IMR-90 (cell line): Measurements from ENCODE around the gene NSUN5. TPM values are rescaled to one million over a fixed set of nuclear protein-coding genes. Genes with fewer than 3 reads are reported as not detected.

Source experiments
- ATAC-seq: fragments of 200-7000 bp; cut with Tn5 transposase; 2 replicates; pipeline ENCODE4 v1.9.1; 2020; ENCODE audit warnings: low read depth, mild to moderate bottlenecking, moderate library complexity
- BruUV-seq: library from RNA; stranded (reverse); fragments of 400-500 nt; replicated peaks from 2 replicates; lab custom pipeline; 2021; lab: Mats Ljungman, UMichigan
- CTCF ChIA-PET: fragments of 300-600 bp; formaldehyde crosslinking; extraction: SDS; loops from one replicate; lab custom pipeline; 2021; ENCODE audit warnings: antibody characterized with exemption; lab: Yijun Ruan, JAX
- POLR2A ChIA-PET: fragments of 300-600 bp; sonication (Branson Sonifier 250); formaldehyde crosslinking; loops from one replicate; lab custom pipeline; 2022; ENCODE audit warnings: antibody characterized with exemption; ENCODE audit not compliant: unreplicated experiment; lab: Charles Lee
- DNase-seq: peaks from one replicate; pipeline ENCODE4 v3.0.0; 2013
- H2AFZ ChIP-seq: replicated peaks from 2 replicates; pipeline ENCODE3; 2013; ENCODE audit warnings: low read length, mild to moderate bottlenecking; ENCODE audit not compliant: poor library complexity
- H2AK5ac ChIP-seq: 2 replicates; pipeline ENCODE4 v1.6.1; 2013; ENCODE audit warnings: low read depth, low read length, inconsistent platforms
- H2AK9ac ChIP-seq: replicated peaks from 2 replicates; pipeline ENCODE3; 2013; ENCODE audit warnings: mild to moderate bottlenecking, low read depth, low read length, moderate library complexity; ENCODE audit not compliant: poor library complexity
- H2BK120ac ChIP-seq: 2 replicates; pipeline ENCODE4 v1.6.1; 2013; ENCODE audit warnings: low read depth, low read length, inconsistent platforms
- H2BK15ac ChIP-seq: 3 replicates; pipeline ENCODE4 v1.6.1; 2013; ENCODE audit warnings: low read depth, low read length, inconsistent platforms
- H2BK20ac ChIP-seq: 2 replicates; pipeline ENCODE4 v1.6.1; 2013; ENCODE audit warnings: low read depth, mild to moderate bottlenecking, inconsistent platforms, low read length, moderate library complexity
- H2BK5ac ChIP-seq: 2 replicates; pipeline ENCODE4 v1.6.1; 2013; ENCODE audit warnings: mild to moderate bottlenecking, low read depth, low read length, inconsistent platforms; ENCODE audit not compliant: poor library complexity, severe bottlenecking
- H3K14ac ChIP-seq: replicated peaks from 2 replicates; pipeline ENCODE4 v1.6.1; 2013; ENCODE audit warnings: low read depth, low read length, inconsistent platforms
- H3K18ac ChIP-seq: 2 replicates; pipeline ENCODE4 v1.6.1; 2013; ENCODE audit warnings: low read depth, low read length, control low read depth
- H3K23ac ChIP-seq: 2 replicates; pipeline ENCODE4 v1.6.1; 2013; ENCODE audit warnings: low read depth, low read length, inconsistent platforms
- H3K27ac ChIP-seq: 2 replicates; pipeline ENCODE4 v1.5.1; 2013; ENCODE audit warnings: mild to moderate bottlenecking, control low read depth, low read length; ENCODE audit not compliant: insufficient read depth
- H3K27me3 ChIP-seq: 2 replicates; pipeline ENCODE4 v1.6.1; 2013; ENCODE audit warnings: low read length; ENCODE audit not compliant: control insufficient read depth, insufficient read depth
- H3K36me3 ChIP-seq: 2 replicates; pipeline ENCODE4 v1.6.1; 2013; ENCODE audit warnings: low read length, mixed read lengths; ENCODE audit not compliant: control insufficient read depth, insufficient read depth
- H3K4ac ChIP-seq: 2 replicates; pipeline ENCODE4 v1.6.1; 2013; ENCODE audit warnings: low read depth, low read length, inconsistent platforms
- H3K4me1 ChIP-seq: 2 replicates; pipeline ENCODE4 v1.6.1; 2013; ENCODE audit warnings: low read length, mixed read lengths; ENCODE audit not compliant: control insufficient read depth, insufficient read depth
- H3K4me2 ChIP-seq: 2 replicates; pipeline ENCODE4 v1.6.1; 2013; ENCODE audit warnings: low read depth, mild to moderate bottlenecking, control low read depth, low read length, moderate library complexity
- H3K4me3 ChIP-seq: 2 replicates; pipeline ENCODE4 v1.5.1; 2013; ENCODE audit warnings: low read depth, mild to moderate bottlenecking, control low read depth, low read length, moderate library complexity; ENCODE audit not compliant: insufficient read depth
- H3K56ac ChIP-seq: 2 replicates; pipeline ENCODE4 v1.6.1; 2013; ENCODE audit warnings: low read length, inconsistent platforms; ENCODE audit not compliant: insufficient read depth; ENCODE audit errors: extremely low read depth
- H3K79me1 ChIP-seq, 2 experiments: 2 replicates each; pipeline ENCODE4 v1.6.1; 2013; ENCODE audit warnings: low read length in 2 of 2, inconsistent platforms in 1 of 2, low read depth in 1 of 2
- H3K9ac ChIP-seq: 2 replicates; pipeline ENCODE4 v1.6.1; 2013; ENCODE audit warnings: low read depth, low read length, control low read depth
- H3K9me1 ChIP-seq: 2 replicates; pipeline ENCODE4 v1.6.1; 2013; ENCODE audit warnings: low read length, inconsistent platforms; ENCODE audit not compliant: insufficient read depth
- H3K9me3 ChIP-seq: 2 replicates; pipeline ENCODE4 v1.6.1; 2013; ENCODE audit warnings: low read length; ENCODE audit not compliant: control insufficient read depth, insufficient read depth
- H4K20me1 ChIP-seq: 2 replicates; pipeline ENCODE4 v1.6.1; 2013; ENCODE audit warnings: low read length, inconsistent platforms; ENCODE audit not compliant: insufficient read depth
- H4K5ac ChIP-seq: 2 replicates; pipeline ENCODE4 v1.6.1; 2013; ENCODE audit warnings: mild to moderate bottlenecking, low read depth, low read length, control low read depth
- H4K8ac ChIP-seq, 2 experiments: 2 replicates each; pipeline ENCODE4 v1.6.1; 2013; ENCODE audit warnings: low read depth in 2 of 2, low read length in 2 of 2, control low read depth in 1 of 2, inconsistent platforms in 1 of 2
- H4K91ac ChIP-seq: 2 replicates; pipeline ENCODE4 v1.6.1; 2013; ENCODE audit warnings: low read depth, low read length, inconsistent platforms; ENCODE audit not compliant: insufficient read depth
- CHD1 ChIP-seq: IDR thresholded peaks from 2 replicates; pipeline ENCODE4 v1.6.1; 2012; ENCODE audit warnings: low read depth, low read length, improper control_type of control experiment
- SMC3 ChIP-seq: fragments of 150-350 bp; IDR thresholded peaks from 2 replicates; pipeline ENCODE4 v1.6.1; 2016; ENCODE audit warnings: low read depth, mild to moderate bottlenecking, antibody characterized with exemption, low read length, moderate library complexity
- WGBS, 2 experiments: methylation state at CpG; one replicate each; pipeline versions ENCODE4 v1.1.5 to v1.1.7; 2013; ENCODE audit warnings: missing lambda C conversion rate in 2 of 2; ENCODE audit not compliant: insufficient read length in 1 of 2; ENCODE audit errors: extremely low coverage in 2 of 2; 5-methylcytosine and 5-hydroxymethylcytosine counted together
- dilution Hi-C: fragments of 300-500 bp; cut with HindIII; formaldehyde crosslinking; loops from one replicate; pipeline ENCODE4 v1.14.3; 2018; ENCODE audit warnings: low sequenced_read_pairs; ENCODE audit not compliant: unreplicated experiment
- in situ Hi-C: fragments of 300-500 bp; cut with MboI; formaldehyde crosslinking; loops from 3 replicates; pipeline ENCODE4 v1.14.3; 2019; ENCODE audit warnings: low sequenced_read_pairs, inconsistent platforms, mixed read lengths
- intact Hi-C: fragments of 100-400 bp; cut with micrococcal nuclease; formaldehyde crosslinking; loops from 2 replicates; pipeline ENCODE4 v1.10.0; 2022
- polyA plus RNA-seq, 3 experiments: library from polyadenylated mRNA; depleted of rRNA; stranded (reverse); fragments of >200 nt; gene quantifications; 2 replicates each; pipeline ENCODE4 v1.2.3, GENCODE V29; 2012; ENCODE audit warnings: low replicate concordance in 1 of 3
- total RNA-seq: library from RNA; depleted of rRNA; stranded (reverse); fragments of >200 nt; gene quantifications from 2 replicates; pipeline ENCODE4 v1.2.3, GENCODE V29; 2012

Gene NSUN5
- total and polyA plus RNA-seq, 2 of the 4 experiments (the other 2 are of a cell fraction) = 10.0 to 17.7 TPM

GRCh38 chr7:73340514-73340913 lies 31.9 kb upstream of the NSUN5 start:
- Histone ChIP-seq H3K4ac (no peak overlapping the region), H2AK5ac (no peak overlapping the region), H2BK15ac (no peak overlapping the region), H4K20me1 (no peaks in the 10 kb centered on the region), H3K14ac (no peak overlapping the region), H3K27me3 (peaks cover 3% of the 10 kb centered on the region), H3K4me3 (no peak overlapping the region), H2AFZ (no peak overlapping the region), H3K9ac (no peak overlapping the region), H4K91ac (no peak overlapping the region), H4K5ac (no peak overlapping the region), H3K4me1 (peaks cover 6% of the 10 kb centered on the region), H2BK120ac (no peak overlapping the region), H3K56ac (no peak overlapping the region), H2AK9ac (no peak overlapping the region), H2BK5ac (no peak overlapping the region), H3K36me3 (no peaks in the 10 kb centered on the region), H3K23ac (no peak overlapping the region), H3K4me2 (no peak overlapping the region), H3K9me3 (no peaks in the 10 kb centered on the region), H2BK20ac (no peak overlapping the region), H3K9me1 (0 out of 2 replicates have a peak, but pooled peaks cover 3% of the 10 kb centered on the region), H3K18ac (no peak overlapping the region), H3K79me1 (no peaks in the 10 kb centered on the region), H4K8ac (no peak overlapping the region), H3K27ac (no peak overlapping the region)
- WGBS, 2 experiments = no CpG with 5 or more reads among the region's 7 CpGs
- TF ChIP-seq CHD1 = no peak
- no peak for TF ChIP-seq SMC3
- DNase-seq = no peak
- BruUV-seq = no TSS peak
- ATAC-seq = no peak
- dilution Hi-C loops (no loop called here), in situ Hi-C loops (loop anchor here (5.0 kb wide), 1 partner anchor 97 kb away; no protein-coding TSS in a partner anchor), intact Hi-C loops (no loop called here)
- ChIA-PET CTCF (interaction anchor here (0.6 to 3.0 kb wide), 2 partner anchors 16 to 49 kb away, joined by 3 to 11 read pairs; no protein-coding TSS in a partner anchor), POLR2A (no interaction called here)
